CD4-positive, CD25-positive, alpha-beta regulatory T cell (primary cell): ENCODE measurements around the gene CFD. TPM values are rescaled to one million over a fixed set of nuclear protein-coding genes. Genes with fewer than 3 reads are reported as not detected.
A peak's percentile ranks its signal among the peaks of the same experiment; 100 is the strongest.
"Not testable (repeated sequence)": the region's sequence is repeated elsewhere in the genome, so short reads cannot be mapped to it uniquely, and the experiment has no call there.

Experiments
- ATAC-seq, 2 donors: fragments of 150-1000 bp; cut with Tn5 transposase; one replicate each; pipeline ENCODE4 v1.10.0; 2021; ENCODE audit warnings: low read depth in 2 of 2, moderate number of reproducible peaks in 2 of 2, moderate library complexity in 1 of 2
- DNase-seq, 3 donors: peaks; one replicate each; pipeline versions ENCODE4 v3.0.0 to v3.0.0-alpha.2; 2012 to 2022; ENCODE audit warnings: mixed read lengths in 1 of 3
- H3K27ac ChIP-seq: one replicate; pipeline ENCODE4 v1.7.0; 2013; ENCODE audit warnings: mild to moderate bottlenecking, low read length; ENCODE audit not compliant: insufficient read depth, poor library complexity, severe bottlenecking
- H3K27me3 ChIP-seq: one replicate; pipeline ENCODE4 v1.7.0; 2013; ENCODE audit warnings: low read length; ENCODE audit not compliant: control insufficient read depth, insufficient read depth
- H3K36me3 ChIP-seq: one replicate; pipeline ENCODE4 v1.7.0; 2013; ENCODE audit warnings: mild to moderate bottlenecking, low read length, moderate library complexity; ENCODE audit not compliant: control insufficient read depth, insufficient read depth
- H3K4me1 ChIP-seq: 2 replicates; pipeline ENCODE4 v1.7.0; 2013; ENCODE audit warnings: mild to moderate bottlenecking, low read length; ENCODE audit not compliant: insufficient read depth, control insufficient read depth, poor library complexity, severe bottlenecking
- H3K4me3 ChIP-seq: one replicate; pipeline ENCODE4 v1.7.0; 2013; ENCODE audit warnings: low read depth, mild to moderate bottlenecking, low read length, moderate library complexity
- H3K9me3 ChIP-seq, 2 experiments: 1 replicate in 1 of 2; 2 replicates in 1 of 2; pipeline ENCODE4 v1.7.0; 2013; ENCODE audit warnings: low read length in 2 of 2, mild to moderate bottlenecking in 1 of 2, moderate library complexity in 1 of 2; ENCODE audit not compliant: control insufficient read depth in 2 of 2
- H3K27ac Mint-ChIP-seq, 3 donors: one replicate each; pipeline ENCODE4 v1.8.0; 2020 to 2022; ENCODE audit warnings: mild to moderate bottlenecking in 3 of 3, mixed read lengths in 3 of 3, moderate library complexity in 2 of 3
- H3K27me3 Mint-ChIP-seq: one replicate; pipeline ENCODE4 v1.8.0; 2022; ENCODE audit warnings: mild to moderate bottlenecking, mixed read lengths
- H3K36me3 Mint-ChIP-seq: one replicate; pipeline ENCODE4 v1.8.0; 2020; ENCODE audit warnings: mixed read lengths
- H3K4me1 Mint-ChIP-seq, 4 donors: one replicate each; pipeline ENCODE4 v1.8.0; 2020 to 2022; ENCODE audit warnings: mixed read lengths in 4 of 4, mild to moderate bottlenecking in 1 of 4
- H3K4me3 Mint-ChIP-seq, 4 donors: one replicate each; pipeline ENCODE4 v1.8.0; 2020 to 2022; ENCODE audit warnings: mild to moderate bottlenecking in 4 of 4, mixed read lengths in 4 of 4, moderate library complexity in 3 of 4
- H3K9me3 Mint-ChIP-seq, 7 donors: one replicate each; pipeline ENCODE4 v1.8.0; 2020 to 2022; ENCODE audit warnings: mixed read lengths in 7 of 7, mild to moderate bottlenecking in 3 of 7, moderate library complexity in 2 of 7
- polyA plus RNA-seq, 4 donors: library from polyadenylated mRNA; unstranded; fragments of 300-500 nt; fragmentation: Illumina TruSeq; gene quantifications; one replicate each; pipeline ENCODE4 v1.2.3, GENCODE V29; 2021
- total RNA-seq: library from RNA; stranded (reverse); gene quantifications from one replicate; pipeline ENCODE4 v1.2.3, GENCODE V29; 2022

CFD gene
- total and polyA plus RNA-seq, 5 donors from 2014 or later = 1.9 to 6.4 (median 2.0) TPM

- no peaks in the 10 kb centered on the region for H3K4me1 ChIP-seq
- H3K27me3 Mint-ChIP-seq = peaks cover 4% of the 10 kb centered on the region
- no peak overlapping the region for H3K27ac Mint-ChIP-seq
- H3K9me3 Mint-ChIP-seq = no peaks in the 10 kb centered on the region
- DNase-seq (no peak), ATAC-seq (no peak)
- H3K27me3 ChIP-seq = no peaks in the 10 kb centered on the region
- H3K27ac ChIP-seq = no peak overlapping the region
- H3K36me3 Mint-ChIP-seq = no peaks in the 10 kb centered on the region
- H3K4me3 Mint-ChIP-seq = no peak overlapping the region
- no peaks in the 10 kb centered on the region for H3K4me1 Mint-ChIP-seq
- no peak overlapping the region for H3K4me3 ChIP-seq
- H3K36me3 ChIP-seq = no peaks in the 10 kb centered on the region
- H3K9me3 ChIP-seq = no peaks in the 10 kb centered on the region
Observed at GRCh38 chr19:829129-829758, 30.2 kb upstream of the CFD start.

DNA sequence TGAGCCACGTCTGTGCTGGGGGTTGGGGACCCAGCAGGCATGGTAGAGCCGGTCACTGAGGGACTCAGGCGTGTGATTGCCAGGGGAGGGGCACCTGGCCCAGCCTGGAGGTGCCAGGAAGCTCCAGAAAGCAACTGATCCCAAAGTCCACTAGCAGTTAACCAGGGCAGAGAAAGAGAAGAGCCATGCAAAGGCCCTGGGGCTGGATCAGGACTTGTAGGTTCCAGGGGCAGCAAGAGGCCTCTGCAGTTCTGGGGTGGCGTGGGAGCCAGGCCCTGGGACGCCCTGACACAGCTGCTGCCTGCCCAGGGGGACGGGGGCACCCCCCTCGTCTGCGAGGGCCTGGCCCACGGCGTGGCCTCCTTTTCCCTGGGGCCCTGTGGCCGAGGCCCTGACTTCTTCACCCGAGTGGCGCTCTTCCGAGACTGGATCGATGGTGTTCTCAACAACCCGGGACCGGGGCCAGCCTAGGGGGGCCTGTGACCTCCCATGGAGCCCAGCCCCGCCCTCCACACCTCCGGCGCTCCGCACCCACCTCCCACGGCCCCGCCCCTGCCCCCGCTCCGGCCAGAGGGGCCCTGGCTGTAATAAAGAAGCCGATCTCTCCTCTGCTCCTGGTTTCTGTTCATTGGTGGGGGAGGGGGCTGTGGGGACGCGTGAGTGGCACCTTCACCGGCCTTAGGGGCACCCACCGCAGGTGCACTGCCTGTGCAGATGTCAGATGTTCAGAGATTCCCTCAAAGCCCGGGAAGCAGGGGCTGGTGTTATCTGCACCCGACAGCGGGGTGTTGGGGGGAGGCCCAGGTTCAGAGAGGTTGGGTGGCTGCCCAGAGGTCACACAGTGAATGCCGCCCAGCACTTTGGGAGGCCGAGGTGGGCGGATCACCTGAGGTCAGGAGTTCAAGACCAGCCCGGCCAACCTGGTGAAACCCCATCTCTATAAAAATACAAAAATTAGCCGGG, 27.8 kb upstream of the CFD start:
- peaks cover 0 to 3% (median 2%) of the 10 kb centered on the region in 4 donors for H3K4me1 Mint-ChIP-seq
- no peak for ATAC-seq
- H3K9me3 Mint-ChIP-seq = peaks cover 0 to 1% (median 0%) of the 10 kb centered on the region in 7 donors
- H3K27ac Mint-ChIP-seq = no peak overlapping the region
- Histone ChIP-seq H3K36me3 (no peaks in the 10 kb centered on the region), H3K4me1 (no peaks in the 10 kb centered on the region), H3K27me3 (no peaks in the 10 kb centered on the region), H3K4me3 (no peak overlapping the region), H3K9me3 (no peaks in the 10 kb centered on the region), H3K27ac (no peak overlapping the region)
- no peak overlapping the region for H3K4me3 Mint-ChIP-seq
- no peak for DNase-seq
- peaks cover 9% of the 10 kb centered on the region for H3K27me3 Mint-ChIP-seq
- no peaks in the 10 kb centered on the region for H3K36me3 Mint-ChIP-seq

DNA sequence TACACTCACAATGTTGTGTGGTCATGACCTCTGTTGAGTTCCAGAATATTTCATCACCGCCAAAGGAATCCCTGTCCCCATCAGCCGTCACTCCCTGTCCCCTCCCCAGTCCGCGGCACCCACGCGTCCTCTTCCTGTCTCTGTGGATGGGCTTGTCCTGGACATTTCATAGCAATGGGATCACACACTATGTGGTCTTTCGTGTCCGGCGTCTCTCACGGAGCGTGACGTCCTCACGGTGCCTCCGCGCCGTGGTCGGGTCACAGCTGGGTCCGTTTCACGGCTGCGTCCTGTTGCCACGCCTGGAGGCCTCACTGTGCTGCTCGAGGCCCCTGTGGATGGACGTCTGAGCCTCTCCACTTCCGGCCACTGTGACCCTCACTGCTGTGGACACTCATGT, 25.2 kb upstream of the CFD start:
- no peaks in the 10 kb centered on the region for H3K36me3 Mint-ChIP-seq

GRCh38 chr19:835210-835810, 24.2 kb upstream of the CFD start:
- peaks cover 21% of the 10 kb centered on the region for H3K27me3 Mint-ChIP-seq
- DNase-seq (no peak), ATAC-seq (no peak)
- no peak overlapping the region for H3K4me3 ChIP-seq
- H3K9me3 ChIP-seq = no peaks in the 10 kb centered on the region
- no peaks in the 10 kb centered on the region for H3K4me1 ChIP-seq
- H3K4me3 Mint-ChIP-seq = peak overlapping the region in 1 of 4 donors; percentile 21
- no peak overlapping the region for H3K27ac Mint-ChIP-seq
- H3K36me3 Mint-ChIP-seq = no peaks in the 10 kb centered on the region
- H3K36me3 ChIP-seq = no peaks in the 10 kb centered on the region
- no peaks in the 10 kb centered on the region for H3K27me3 ChIP-seq
- peaks cover 0 to 3% (median 2%) of the 10 kb centered on the region in 4 donors for H3K4me1 Mint-ChIP-seq
- peaks cover 0 to 1% (median 0%) of the 10 kb centered on the region in 7 donors for H3K9me3 Mint-ChIP-seq
- H3K27ac ChIP-seq = no peak overlapping the region

More for the DNA sequence above, 25.2 kb upstream of the CFD start:
- Histone ChIP-seq H3K4me3 (no peak overlapping the region), H3K27ac (no peak overlapping the region), H3K27me3 (no peaks in the 10 kb centered on the region), H3K9me3 (no peaks in the 10 kb centered on the region), H3K4me1 (no peaks in the 10 kb centered on the region), H3K36me3 (no peaks in the 10 kb centered on the region)
- no peak for ATAC-seq
- peaks cover 0 to 3% (median 2%) of the 10 kb centered on the region in 4 donors for H3K4me1 Mint-ChIP-seq
- peaks cover 0 to 1% (median 0%) of the 10 kb centered on the region in 7 donors for H3K9me3 Mint-ChIP-seq
- no peak for DNase-seq
- H3K27me3 Mint-ChIP-seq = peaks cover 19% of the 10 kb centered on the region
- no peak overlapping the region for H3K4me3 Mint-ChIP-seq
- H3K27ac Mint-ChIP-seq = no peak overlapping the region

DNA sequence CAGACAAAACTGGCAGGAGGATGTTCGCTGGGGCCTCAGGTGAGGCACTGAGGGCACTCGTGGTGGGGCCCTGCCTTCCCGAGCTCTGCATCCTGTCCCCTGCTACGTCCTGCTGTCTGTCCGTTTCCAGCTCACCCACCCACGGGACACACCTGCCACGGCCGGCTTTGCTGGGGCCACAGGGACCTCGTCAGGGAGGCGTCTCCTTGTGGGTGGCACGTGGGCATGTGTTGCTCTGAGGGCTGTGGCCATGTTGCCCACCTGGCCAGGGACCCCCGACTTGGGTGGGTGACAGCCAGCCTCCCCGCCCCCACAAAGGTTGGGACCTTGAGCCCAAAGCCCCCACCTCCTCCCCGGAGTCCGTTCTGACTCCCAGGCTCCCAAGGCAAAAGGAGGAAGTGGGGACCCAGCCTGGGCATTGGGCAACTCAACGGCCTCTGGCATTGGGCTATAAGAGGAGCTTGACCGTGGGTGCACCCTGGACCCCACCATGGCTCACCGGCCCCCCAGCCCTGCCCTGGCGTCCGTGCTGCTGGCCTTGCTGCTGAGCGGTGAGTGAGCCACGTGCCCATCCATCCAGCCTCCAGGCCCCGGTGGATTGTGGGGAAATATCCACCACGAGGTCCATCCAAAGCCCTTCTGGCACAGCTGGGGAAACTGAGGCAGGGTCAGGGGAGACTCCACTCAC, 18.8 kb upstream of the CFD start, which contains the start of gene PRTN3:
TSS of gene PRTN3 (plus strand) at position 481 of the 688 bp plus-strand sequence. CDS start at position 491, 10 bp downstream.
- Mint-ChIP-seq H3K36me3 (no peaks in the 10 kb centered on the region), H3K4me3 (peak within 1 kb of the TSS in 1 of 4 donors; percentile 58), H3K4me1 (peaks cover 0 to 12% (median 2%) of the 10 kb centered on the region in 4 donors), H3K27me3 (peaks cover 37% of the 10 kb centered on the region), H3K9me3 (peaks cover 0 to 3% (median 0%) of the 10 kb centered on the region in 7 donors), H3K27ac (no peak within 1 kb of the TSS)
- no peak within 1 kb of the TSS for H3K4me3 ChIP-seq
- H3K27me3 ChIP-seq = peaks cover 2% of the 10 kb centered on the region
- peaks cover 13% of the 10 kb centered on the region for H3K4me1 ChIP-seq
- ATAC-seq = no peak
- no peak for DNase-seq
- no peaks in the 10 kb centered on the region for H3K36me3 ChIP-seq
- H3K9me3 ChIP-seq = no peaks in the 10 kb centered on the region
- H3K27ac ChIP-seq = no peak within 1 kb of the TSS

DNA sequence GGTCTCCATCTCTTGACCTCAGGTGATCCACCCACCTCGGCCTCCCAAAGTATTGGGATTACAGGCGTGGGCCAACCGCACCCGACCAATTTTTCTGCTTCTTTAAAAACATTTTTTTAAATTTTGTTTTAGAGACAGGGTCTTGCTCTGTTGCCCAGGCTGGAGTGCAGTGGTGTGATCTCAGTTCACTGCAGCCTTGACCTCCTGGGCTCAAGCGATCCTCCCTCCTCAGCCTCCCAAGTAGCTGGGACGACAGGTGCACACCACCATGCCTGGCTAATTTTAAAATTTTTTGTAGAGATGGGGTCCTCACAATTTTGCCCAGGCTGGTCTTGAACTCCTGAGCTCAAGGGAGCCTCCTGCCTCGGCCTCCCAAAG, 16.7 kb upstream of the CFD start:
- H3K4me3 ChIP-seq, H3K9me3 Mint-ChIP-seq, H3K27me3 ChIP-seq, DNase-seq, H3K27ac Mint-ChIP-seq, H3K9me3 ChIP-seq, H3K36me3 ChIP-seq, H3K27ac ChIP-seq, H3K4me1 Mint-ChIP-seq, ATAC-seq, H3K36me3 Mint-ChIP-seq: not testable (repeated sequence)
- H3K4me1 ChIP-seq = peaks cover 13% of the 10 kb centered on the region
- Mint-ChIP-seq H3K4me3 (peak overlapping the region in 1 of 4 donors; percentile 57), H3K27me3 (peaks cover 47% of the 10 kb centered on the region)

GRCh38 chr19:843180-843835, 16.2 kb upstream of the CFD start:
- H3K9me3 ChIP-seq = no peaks in the 10 kb centered on the region

More at GRCh38 chr19:843180-843835, 16.2 kb upstream of the CFD start:
- Mint-ChIP-seq H3K27me3 (peaks cover 50% of the 10 kb centered on the region), H3K36me3 (no peaks in the 10 kb centered on the region), H3K4me1 (peaks cover 0 to 9% (median 0%) of the 10 kb centered on the region in 4 donors), H3K4me3 (peak overlapping the region in 1 of 4 donors; percentile 57), H3K9me3 (peaks cover 0 to 3% (median 0%) of the 10 kb centered on the region in 7 donors), H3K27ac (no peak overlapping the region)
- ATAC-seq (no peak), DNase-seq (no peak)
- peaks cover 13% of the 10 kb centered on the region for H3K4me1 ChIP-seq
- H3K4me3 ChIP-seq = no peak overlapping the region
- H3K27me3 ChIP-seq = peaks cover 2% of the 10 kb centered on the region
- H3K36me3 ChIP-seq = no peaks in the 10 kb centered on the region
- no peak overlapping the region for H3K27ac ChIP-seq
